Midbrain (tissue), 1 donor: ENCODE results near the gene FOXD4L1.
"Not testable (repeated sequence)": the region's sequence is repeated elsewhere in the genome, so short reads cannot be mapped to it uniquely, and the experiment has no call there.

ENCODE experiments used
- DNase-seq: peaks from one replicate; lab custom pipeline; 2025; lab: John Stamatoyannopoulos, UW

The FOXD4L1 gene

DNA sequence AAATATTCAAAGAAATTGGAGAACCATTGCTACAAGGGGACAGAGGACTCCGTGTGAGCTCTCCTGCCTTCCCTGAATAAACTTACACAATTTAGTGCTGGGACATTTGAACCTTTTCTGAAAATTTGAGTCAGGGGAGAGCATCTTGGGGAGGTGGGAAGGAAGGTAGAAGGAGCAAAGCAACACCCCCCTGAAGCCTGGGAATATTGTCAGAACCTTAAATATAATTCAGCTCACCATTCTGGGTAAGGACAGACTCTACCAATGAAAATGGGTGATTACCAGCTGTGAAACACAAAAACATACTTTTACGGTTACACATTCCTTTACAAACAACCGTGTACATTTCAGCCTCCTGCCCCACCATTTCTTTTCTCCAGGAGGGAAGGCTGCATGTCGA lies at the start of gene FOXD4L1:
Gene FOXD4L1, plus strand, starts transcription at position 301 of the 400 bp plus-strand sequence. CDS start 592 bp downstream, outside the sequence.
- not testable (repeated sequence) for DNase-seq

DNA sequence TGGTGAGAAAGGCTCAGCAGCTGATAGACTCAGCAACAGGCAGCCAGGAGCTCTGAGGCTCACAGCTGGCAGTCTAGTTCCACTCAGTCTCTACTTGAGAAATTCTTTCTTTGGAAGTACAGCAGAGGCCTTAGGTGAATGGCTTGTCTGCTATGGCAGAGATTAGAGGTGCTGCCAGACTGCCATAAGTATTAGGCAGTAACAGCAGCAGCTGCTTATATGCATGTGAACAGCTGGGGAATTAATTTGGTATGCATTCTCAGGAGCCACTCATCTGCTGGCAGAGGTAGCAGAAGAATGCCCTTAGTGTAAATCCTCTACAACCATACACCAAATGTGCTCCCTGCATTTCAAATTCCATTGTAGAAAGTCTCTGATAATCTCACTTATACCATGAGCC lies 32.7 kb upstream of the FOXD4L1 start:
- DNase-seq, result not testable (repeated sequence)

DNA sequence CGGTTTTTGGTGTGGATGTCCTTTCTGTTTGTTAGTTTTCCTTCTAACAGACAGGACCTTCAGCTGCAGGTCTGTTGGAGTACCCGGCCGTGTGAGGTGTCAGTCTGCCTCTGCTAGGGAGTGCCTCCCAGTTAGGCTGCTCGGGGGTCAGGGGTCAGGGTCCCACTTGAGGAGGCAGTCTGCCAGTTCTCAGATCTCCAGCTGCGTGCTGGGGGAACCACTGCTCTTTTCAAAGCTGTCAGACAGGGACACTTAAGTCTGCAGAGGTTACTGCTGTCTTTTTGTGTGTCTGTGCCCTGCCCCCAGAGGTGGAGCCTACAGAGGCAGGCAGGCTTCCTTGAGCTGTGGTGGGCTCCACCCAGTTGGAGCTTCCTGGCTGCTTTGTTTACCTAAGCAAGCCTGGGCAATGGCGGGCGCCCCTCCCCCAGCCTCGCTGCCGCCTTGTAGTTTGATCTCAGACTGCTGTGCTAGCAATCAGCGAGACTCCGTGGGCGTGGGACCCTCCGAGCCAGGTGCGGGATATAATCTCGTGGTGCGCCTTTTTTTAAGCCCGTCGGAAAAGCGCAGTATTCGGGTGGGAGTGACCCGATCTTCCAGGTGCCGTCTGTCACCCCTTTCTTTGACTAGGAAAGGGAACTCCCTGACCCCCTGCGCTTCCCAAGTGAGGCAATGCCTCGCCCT lies 21.6 kb upstream of the FOXD4L1 start:
- not testable (repeated sequence) for DNase-seq

DNA sequence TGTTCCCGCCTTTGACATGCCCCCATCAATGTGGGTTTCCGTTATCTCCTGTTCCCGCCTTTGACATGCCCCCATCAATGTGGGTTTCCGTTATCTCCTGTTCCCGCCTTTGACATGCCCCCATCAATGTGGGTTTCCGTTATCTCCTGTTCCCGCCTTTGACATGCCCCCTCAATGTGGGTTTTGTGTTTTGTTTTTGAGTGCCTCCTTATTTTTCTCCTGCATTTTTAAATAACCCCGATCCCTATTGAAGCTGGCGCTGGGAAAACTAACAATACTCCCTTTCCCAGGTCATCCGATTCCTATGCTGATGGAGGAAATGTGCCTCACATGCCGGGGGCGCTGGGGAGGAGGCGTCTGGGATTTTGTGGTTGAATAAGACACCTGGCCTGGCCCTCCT lies 1.9 kb upstream of the FOXD4L1 start:
- not testable (repeated sequence) for DNase-seq

DNA sequence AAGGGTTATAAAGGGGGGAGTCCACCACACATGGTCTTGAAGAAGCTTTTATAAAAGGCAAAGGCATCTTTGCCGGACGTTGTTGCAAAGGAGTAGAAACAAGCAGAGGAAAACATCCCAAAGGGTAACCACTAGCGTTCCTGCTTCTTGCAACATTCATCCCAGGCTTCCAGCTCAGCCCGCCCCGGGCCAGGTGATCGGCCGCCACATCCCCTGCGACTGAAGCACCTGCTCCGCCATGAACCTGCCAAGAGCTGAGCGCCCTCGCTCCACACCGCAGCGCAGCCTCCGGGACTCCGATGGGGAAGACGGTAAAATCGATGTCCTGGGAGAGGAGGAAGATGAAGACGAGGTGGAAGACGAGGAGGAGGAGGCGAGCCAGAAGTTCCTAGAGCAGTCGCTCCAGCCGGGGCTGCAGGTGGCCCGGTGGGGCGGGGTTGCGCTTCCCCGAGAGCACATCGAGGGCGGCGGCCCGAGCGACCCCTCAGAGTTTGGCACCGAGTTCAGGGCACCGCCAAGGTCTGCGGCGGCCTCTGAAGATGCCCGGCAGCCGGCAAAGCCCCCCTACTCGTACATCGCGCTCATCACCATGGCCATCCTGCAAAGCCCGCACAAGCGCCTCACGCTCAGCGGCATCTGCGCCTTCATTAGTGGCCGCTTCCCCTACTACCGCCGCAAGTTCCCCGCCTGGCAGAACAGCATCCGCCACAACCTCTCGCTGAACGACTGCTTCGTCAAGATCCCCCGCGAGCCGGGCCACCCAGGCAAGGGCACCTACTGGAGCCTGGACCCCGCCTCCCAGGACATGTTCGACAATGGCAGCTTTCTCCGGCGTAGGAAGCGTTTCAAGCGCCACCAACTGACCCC lies 787 bp downstream of the FOXD4L1 start:
- not testable (repeated sequence) for DNase-seq

DNA sequence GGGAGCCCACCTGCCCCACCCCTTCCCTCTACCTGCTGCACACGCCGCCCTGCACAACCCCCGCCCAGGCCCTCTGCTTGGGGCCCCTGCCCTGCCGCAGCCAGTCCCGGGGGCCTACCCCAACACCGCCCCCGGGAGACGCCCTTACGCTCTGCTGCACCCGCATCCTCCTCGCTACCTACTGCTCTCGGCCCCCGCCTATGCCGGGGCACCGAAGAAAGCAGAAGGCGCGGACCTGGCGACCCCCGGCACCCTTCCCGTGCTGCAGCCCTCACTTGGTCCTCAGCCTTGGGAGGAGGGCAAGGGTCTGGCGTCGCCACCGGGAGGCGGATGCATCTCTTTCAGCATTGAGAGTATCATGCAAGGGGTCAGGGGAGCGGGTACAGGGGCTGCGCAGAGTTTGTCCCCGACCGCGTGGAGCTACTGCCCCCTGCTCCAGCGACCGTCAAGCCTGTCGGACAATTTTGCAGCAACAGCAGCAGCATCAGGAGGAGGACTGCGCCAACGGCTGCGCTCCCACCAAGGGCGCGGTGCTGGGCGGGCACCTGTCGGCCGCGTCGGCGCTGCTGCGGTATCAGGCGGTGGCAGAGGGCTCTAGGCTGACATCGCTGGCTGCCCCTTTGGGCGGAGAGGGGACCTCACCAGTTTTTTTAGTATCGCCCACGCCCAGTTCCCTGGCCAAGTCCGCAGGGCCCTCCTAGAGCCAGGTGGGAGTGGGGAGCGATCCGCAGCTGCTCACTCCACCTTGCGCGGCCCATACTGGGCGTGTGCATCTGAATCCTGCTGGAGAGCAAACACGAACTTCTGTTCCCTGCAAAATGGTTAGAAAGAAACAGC lies 1.6 kb downstream of the FOXD4L1 start:
- DNase-seq, result not testable (repeated sequence)

DNA sequence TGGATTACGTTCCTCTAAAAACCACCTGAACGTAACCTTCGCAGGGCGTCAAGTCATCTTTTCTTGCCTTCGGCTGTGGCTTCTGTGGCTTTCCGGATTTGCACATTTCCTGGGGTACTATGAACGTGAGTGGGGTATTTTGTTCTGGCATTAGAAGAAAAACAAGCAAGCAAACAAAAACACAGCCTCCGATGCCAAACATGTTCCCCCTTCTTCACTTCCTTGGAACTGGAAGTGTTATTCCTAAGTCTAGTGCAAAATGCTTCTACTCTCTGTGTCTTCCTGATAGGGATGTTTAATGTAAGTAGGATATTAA lies 2.2 kb downstream of the FOXD4L1 start:
- DNase-seq, result not testable (repeated sequence)

DNA sequence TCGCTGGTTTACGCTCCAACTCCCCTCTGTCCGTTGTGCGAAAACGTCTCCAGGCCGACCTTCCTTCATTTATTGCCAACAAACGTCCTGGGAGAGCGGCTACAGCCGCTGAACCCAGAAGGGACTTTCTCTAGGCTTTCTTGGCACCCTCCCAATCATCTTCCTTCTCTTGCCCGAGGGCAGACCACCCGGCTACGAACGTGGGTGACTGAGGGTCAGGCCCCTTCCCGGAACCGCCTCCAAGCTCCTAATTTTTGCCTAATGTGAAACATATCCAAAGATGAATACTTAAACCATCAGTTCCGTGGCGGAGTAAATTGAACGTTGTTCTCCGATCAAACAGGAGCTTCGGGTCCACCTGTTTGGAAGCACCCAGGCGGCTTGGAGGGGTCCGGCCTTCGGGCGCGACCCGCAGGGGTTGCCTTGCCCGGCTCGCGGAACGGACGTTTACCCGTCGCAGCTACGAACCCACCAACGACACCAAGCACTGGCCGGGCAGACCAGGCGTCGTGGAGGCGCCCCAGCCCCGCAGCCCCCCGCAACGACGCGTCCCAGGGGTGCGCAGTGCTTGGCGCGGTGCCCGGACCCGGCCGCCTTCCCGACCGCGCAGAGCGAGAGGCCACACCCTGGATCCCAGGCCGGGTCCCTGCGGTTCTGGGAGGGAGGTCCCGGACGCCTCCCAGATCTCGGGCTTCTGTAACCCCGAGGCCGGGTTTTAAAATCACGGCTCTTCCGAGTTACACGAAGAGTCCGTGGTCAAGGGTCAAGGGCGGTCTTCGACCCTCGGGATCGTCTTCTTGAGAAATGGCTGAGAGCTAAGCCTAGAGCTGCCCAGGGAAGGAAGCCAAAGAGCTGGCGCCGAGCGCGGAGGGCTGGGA lies 4.0 kb downstream of the FOXD4L1 start:
- not testable (repeated sequence) for DNase-seq

DNA sequence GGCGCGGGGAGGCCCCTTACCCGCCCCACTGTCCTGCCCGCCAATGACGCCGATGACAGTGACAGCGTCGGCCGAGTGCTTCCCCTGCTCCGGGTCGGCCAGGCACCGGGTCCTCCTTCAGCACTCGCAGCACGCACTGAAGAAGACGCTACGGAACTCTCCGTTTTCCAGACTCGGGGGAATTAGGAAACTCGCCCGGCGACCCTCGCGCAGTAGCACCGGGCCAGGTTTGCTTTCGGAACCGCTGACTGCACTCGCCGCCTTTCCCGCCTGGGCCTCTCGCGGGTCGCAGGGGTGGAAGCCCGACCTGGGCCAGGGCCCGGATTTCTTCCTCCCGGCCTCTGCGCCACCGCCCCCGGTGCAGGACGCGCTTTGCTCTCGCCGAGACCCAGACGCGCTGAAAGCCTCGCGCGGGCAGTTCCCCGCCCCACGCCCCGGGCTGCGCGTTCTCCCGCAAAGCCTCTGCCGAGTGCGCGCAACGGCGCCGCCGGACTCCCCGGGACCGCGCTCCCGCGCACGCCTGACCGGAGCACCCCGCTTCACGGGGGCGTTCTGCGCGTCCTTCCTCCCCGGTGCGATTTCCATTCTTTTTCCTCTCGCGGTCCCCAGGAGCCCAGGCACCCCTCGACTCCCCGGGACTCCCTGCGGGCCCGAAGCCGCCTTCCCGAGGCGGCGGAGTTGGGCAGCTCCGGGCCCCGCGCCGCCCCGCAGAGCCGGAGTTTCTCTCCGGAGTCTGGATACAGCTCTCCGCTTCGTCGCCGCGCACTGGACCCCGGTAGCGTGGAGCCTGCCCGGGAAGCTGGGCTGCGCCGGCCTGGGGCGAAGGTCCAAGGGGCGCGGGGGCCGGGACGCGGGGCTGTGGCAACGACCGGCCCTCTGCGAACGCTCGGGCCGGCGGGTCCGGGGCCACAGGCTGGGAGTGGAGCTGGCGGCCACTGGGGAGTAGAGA lies 4.9 kb downstream of the FOXD4L1 start:
- not testable (repeated sequence) for DNase-seq

DNA sequence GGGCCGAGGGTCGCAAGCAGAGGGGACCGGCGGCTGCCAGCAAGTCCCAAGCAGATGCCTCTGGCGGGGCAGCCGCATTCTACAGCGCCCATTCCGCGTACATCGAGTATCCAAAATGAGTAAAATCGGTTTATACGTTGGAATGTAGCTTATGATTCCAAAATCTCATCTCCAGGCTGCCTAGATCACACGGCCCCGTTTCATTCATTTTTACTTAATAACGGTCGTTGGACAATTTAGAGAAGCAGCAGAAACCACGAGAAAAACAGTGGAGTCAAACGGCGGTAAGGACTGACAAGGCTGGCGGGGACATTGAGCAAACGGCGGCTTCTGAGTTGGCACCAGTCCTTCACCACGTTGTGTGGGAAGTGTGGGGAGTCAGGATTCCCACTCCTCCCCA lies 5.6 kb downstream of the FOXD4L1 start:
- not testable (repeated sequence) for DNase-seq

DNA sequence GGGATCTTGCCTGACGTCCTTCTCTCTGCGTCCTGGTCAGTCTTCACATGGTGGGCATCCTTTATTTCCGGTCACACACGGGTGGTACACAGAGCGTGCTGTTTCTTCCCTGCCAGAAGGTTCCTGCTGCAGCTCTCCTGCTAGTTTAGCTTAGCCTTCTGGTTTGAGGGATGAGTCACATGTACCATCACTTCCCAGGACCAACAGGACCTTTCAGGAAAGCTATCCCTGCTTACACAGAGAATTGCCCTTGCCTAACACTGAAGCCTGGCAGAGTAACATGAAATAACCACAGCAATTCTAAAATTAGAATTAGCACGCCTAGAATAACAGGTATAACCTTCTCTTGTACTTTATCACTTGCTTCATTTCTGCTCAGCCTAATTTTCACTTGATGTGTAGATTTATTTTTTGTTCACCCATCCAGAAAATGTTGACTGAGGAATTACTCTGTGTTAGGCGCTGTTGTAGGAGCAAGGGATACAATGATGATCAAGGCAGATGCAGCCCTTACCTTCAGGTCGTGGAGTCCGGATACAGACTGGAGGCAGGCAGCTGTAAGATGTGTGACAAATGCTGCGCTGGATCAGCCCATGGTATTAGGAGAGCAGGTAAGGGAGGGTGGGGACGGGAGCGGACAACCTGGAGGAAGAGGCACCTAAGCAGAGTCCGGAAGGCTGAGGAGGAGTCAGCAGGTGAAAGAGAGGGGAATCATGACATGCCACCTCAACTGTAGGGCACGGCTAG lies 9.1 kb downstream of the FOXD4L1 start:
- DNase-seq, result not testable (repeated sequence)

DNA sequence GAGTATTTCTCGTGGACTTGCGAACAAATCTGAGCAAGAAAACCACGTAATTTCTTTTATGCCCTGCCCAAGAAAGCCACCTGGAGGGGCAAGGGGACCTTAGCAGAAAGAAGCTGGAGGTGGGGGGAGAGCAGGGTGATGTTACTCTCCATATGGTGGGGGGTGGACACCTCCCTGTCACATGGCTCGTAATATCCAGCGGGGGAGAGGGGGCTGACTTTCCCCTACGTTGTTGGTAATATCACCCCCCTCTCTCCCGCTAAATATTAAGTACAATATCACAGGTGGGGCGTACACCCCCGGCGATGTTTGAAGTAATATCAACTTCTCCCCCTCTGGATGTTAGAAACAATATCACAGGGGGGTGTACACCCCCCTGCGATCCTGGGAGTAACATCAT lies 9.7 kb downstream of the FOXD4L1 start:
- DNase-seq, result not testable (repeated sequence)

DNA sequence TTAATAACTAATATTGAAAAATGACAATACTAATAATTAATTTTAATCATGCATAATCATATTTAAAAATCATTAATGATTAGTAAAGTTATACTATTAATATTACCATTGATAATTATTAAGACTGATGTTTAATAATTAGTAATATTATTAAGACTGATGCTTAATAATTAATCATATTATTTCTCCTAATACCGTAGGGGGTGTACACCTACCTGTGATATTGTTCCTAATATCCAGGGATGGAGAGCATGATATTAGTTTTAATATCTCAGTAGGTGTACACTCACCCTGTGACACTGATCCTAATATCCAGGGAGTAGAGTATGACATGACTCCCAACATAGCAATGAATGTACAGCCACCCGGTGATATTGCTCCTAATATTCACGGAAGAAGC lies 12.4 kb downstream of the FOXD4L1 start:
- DNase-seq, result not testable (repeated sequence)

DNA sequence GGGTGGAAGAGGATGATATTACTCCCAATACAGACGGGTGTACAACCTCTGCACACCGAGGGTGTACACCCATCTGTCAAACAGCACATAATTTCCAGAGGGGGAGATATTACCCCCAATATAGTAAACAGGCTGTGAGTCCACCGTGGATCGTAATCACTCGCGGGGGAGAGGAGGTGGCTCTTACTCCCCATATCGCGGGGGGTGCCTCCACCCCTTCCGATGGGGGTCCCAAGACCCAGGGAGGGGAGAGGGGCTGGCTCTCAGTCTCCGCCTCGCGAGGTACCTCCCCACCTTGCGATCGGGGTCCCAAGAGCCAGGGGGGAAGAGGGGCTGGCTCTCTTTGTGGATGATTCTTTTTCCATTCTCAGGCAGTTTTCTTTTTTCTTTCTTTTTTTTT lies 13.4 kb downstream of the FOXD4L1 start:
- DNase-seq, result not testable (repeated sequence)

DNA sequence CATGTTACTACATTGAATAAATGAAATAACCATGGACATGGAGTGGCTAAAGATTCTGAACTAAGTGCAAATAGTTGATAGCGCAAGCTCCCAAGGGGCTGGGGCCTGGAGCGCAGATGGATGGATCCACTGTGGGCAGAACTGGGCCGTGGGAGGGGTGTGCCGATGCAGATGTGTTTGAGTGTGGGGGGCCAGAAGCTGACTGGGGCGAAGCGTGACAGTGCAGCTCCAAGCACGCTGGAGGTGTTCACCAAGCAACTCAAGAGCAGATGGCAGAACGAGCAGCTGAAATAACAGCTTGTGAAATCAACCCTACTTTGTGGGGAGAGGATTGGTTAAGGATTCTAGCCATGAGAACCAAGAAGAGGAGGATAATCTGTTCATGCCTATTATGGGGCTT lies 17.0 kb downstream of the FOXD4L1 start:
- DNase-seq, result not testable (repeated sequence)

DNA sequence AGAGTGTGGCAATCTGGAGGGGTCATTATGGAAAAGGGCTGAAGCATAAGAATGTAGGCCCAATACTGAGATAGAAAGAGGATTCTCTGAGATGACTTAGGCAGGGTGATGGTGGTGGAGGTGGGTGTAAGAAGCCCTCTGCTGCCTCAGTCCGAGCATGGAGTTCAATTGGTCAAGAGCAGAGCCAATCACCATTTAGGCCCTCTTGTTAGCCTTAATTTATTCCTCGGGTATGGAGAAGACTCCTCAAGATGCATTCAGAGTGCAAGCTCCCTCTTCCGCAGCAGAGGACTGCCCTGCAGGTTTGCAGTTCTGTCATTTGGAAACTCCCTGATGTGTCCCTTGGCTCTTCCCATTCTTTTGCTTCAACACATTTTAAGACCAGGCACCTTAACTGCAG lies 17.5 kb downstream of the FOXD4L1 start:
- not testable (repeated sequence) for DNase-seq

DNA sequence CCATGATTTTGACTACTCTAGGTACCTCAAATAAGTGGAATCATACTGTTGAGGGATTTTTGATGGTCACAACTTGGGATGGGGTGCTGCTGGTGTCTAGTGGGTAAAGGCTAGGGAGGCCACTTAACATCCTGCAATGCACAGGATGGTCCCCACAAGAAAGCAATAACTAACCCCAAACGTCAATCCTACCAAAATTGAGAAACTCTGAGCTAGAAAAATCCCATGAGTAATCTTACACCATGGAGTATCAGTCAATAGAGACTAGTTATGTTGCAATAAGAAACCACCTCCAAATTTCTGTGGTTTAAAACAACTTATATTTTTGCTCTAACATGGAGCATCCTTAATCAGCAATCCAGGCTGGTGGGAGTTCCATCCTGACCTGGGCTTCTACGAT lies 18.6 kb downstream of the FOXD4L1 start:
- not testable (repeated sequence) for DNase-seq

DNA sequence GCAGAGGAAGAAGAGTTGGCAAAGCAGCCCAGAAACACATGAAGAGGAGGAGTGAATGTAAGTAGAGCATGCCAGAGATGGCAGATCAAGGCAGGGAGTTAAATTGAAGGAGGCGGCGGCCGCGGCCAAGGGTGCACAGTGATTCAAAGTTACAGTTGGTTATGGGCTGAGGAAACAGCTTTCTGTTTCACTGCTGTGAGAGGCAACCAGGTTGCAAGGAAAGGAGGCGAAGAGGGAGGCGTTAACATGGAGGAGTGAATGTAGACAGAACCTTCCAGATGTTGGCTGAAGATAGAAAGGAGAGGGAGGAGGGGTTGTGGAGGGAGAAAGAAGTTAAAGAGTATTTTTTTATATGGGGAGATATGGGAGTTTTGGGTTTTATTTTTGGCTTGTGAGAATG lies 22.4 kb downstream of the FOXD4L1 start:
- not testable (repeated sequence) for DNase-seq

DNA sequence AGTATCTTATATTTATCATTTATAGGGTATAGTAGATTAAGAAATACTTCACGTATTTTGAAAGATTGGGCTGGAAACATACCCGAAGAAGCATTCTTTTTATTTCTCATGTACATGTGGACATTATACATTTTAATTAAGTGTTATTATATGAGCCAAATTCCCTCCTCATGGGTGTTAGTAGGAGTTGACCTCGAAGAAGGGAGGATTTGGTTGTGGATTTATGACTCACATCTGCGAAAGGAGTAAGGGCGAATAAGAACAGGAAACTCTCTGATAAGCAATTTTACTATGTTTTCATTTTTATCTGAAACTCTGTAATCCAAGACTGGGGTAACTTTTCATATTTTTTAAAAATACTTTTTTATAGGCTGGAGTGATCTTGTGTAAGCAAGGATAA lies 23.0 kb downstream of the FOXD4L1 start:
- DNase-seq, result not testable (repeated sequence)
